A549 (cell line): ENCODE data around the gene PTPN13. TPM values are rescaled to one million over a fixed set of nuclear protein-coding genes. Genes with fewer than 3 reads are reported as not detected.
"Not testable (repeated sequence)": the region's sequence is repeated elsewhere in the genome, so short reads cannot be mapped to it uniquely, and the experiment has no call there.

ENCODE experiments used
- ATAC-seq, 2 experiments: fragments of 200-7000 bp in 1 of 2; fragments of >200 bp in 1 of 2; cut with Nextera tagmentation in 1 of 2; cut with Tn5 transposase in 1 of 2; 3 replicates each; pipeline versions ENCODE4 v1.8.0 to v1.9.1; 2018 to 2020; ENCODE audit warnings: mild to moderate bottlenecking in 1 of 2, moderate library complexity in 1 of 2
- CTCF ChIA-PET: fragments of 300-600 bp; sonication (Branson Sonifier 250); formaldehyde crosslinking; extraction: SDS; loops from one replicate; lab custom pipeline; 2021; ENCODE audit warnings: antibody characterized with exemption, inconsistent platforms; lab: Yijun Ruan, JAX
- POLR2A ChIA-PET: fragments of 350-600 bp; formaldehyde crosslinking; extraction: SDS; loops from one replicate; lab custom pipeline; 2021; ENCODE audit warnings: antibody characterized with exemption, inconsistent platforms; lab: Yijun Ruan, JAX
- DNase-seq, 2 experiments: peaks; one replicate each; pipeline versions ENCODE4 v3.0.0 to v3.0.0-alpha.2; 2011 to 2016; ENCODE audit warnings: low read depth in 1 of 2, low spot score in 1 of 2
- FAIRE-seq: peaks from 2 replicates; lab custom pipeline; 2011; peaks lifted over from hg19 to GRCh38; lab: Jason Lieb, UNC
- H3K27ac ChIP-seq, 2 experiments: fragments of >200 bp; sonication (Bioruptor Twin); formaldehyde crosslinking; 3 replicates each; pipeline ENCODE4 v1.5.1; 2016 to 2017
- H3K4me1 ChIP-seq: fragments of >200 bp; sonication (Bioruptor Twin); formaldehyde crosslinking; 3 replicates; pipeline ENCODE4 v1.6.1; 2016
- H3K4me2 ChIP-seq: fragments of >200 bp; sonication (Bioruptor Twin); formaldehyde crosslinking; 3 replicates; pipeline ENCODE4 v1.6.1; 2016
- H3K4me3 ChIP-seq: fragments of >200 bp; sonication (Bioruptor Twin); formaldehyde crosslinking; 3 replicates; pipeline ENCODE4 v1.5.1; 2016
- H3K9me3 ChIP-seq: fragments of >200 bp; sonication (Bioruptor Twin); formaldehyde crosslinking; 3 replicates; pipeline ENCODE4 v1.6.1; 2016
- CTCF ChIP-seq: fragments of >200 bp; sonication (Bioruptor Twin); formaldehyde crosslinking; IDR thresholded peaks from 3 replicates; pipeline ENCODE4 v1.5.1; 2016
- EHMT2 ChIP-seq: fragments of 200-600 bp; sonication (generic); IDR thresholded peaks from 2 replicates; pipeline ENCODE4 v1.6.1; 2016; ENCODE audit warnings: antibody characterized with exemption, low read depth, mild to moderate bottlenecking, moderate library complexity
- ELK1 ChIP-seq: fragments of 150-350 bp; IDR thresholded peaks from 2 replicates; pipeline ENCODE4 v1.6.1; 2014; ENCODE audit warnings: low read depth, mild to moderate bottlenecking, low read length
- FOSL2 ChIP-seq, 2 experiments: fragments of 450-650 bp in 1 of 2; fragments of >200 bp in 1 of 2; sonication (Bioruptor Twin) in 1 of 2; formaldehyde crosslinking; IDR thresholded peaks; 2 replicates each; pipeline versions ENCODE4 v1.5.0 to v1.6.1; 2016 to 2020; ENCODE audit warnings: mild to moderate bottlenecking in 1 of 2, moderate library complexity in 1 of 2
- HEYL ChIP-seq: fragments of 250-450 bp; sonication (Bioruptor Pico); IDR thresholded peaks from 2 replicates; pipeline ENCODE4 v1.8.0; 2021; ENCODE audit warnings: mild to moderate bottlenecking, moderate library complexity
- HOXA7 ChIP-seq: fragments of 250-450 bp; sonication (Bioruptor Pico); IDR thresholded peaks from 2 replicates; pipeline ENCODE4 v1.5.0; 2020; ENCODE audit warnings: mild to moderate bottlenecking, moderate library complexity
- HOXB13 ChIP-seq: fragments of 250-450 bp; sonication (Bioruptor Pico); IDR thresholded peaks from 2 replicates; pipeline ENCODE4 v1.5.0; 2020; ENCODE audit warnings: low read depth, mild to moderate bottlenecking, moderate library complexity
- JUN ChIP-seq, 2 experiments: fragments of >200 bp; sonication (Bioruptor Twin); formaldehyde crosslinking; IDR thresholded peaks; 2 replicates in 1 of 2; 3 replicates in 1 of 2; pipeline ENCODE4 v1.6.1; 2016 to 2017
- KDM1A ChIP-seq: fragments of 200-600 bp; sonication (generic); IDR thresholded peaks from 2 replicates; pipeline ENCODE4 v1.6.1; 2016; ENCODE audit warnings: low read depth, mild to moderate bottlenecking
- KDM5A ChIP-seq: fragments of 200-600 bp; sonication (generic); IDR thresholded peaks from 2 replicates; pipeline ENCODE4 v1.6.1; 2016; ENCODE audit warnings: antibody characterized with exemption, mild to moderate bottlenecking
- MYC ChIP-seq: IDR thresholded peaks from 2 replicates; pipeline ENCODE4 v1.6.1; 2012; ENCODE audit warnings: mild to moderate bottlenecking, inconsistent platforms, low read length, improper control_type of control experiment, borderline replicate concordance
- NFE2L2 ChIP-seq: fragments of 150-350 bp; conservative IDR thresholded peaks from 2 replicates; pipeline ENCODE4 v1.6.1; 2014; ENCODE audit warnings: low read length
- PHF8 ChIP-seq: fragments of 200-600 bp; sonication (generic); IDR thresholded peaks from 2 replicates; pipeline ENCODE4 v1.6.1; 2016; ENCODE audit warnings: low read depth, mild to moderate bottlenecking, antibody characterized with exemption, moderate library complexity, borderline replicate concordance
- RAD21 ChIP-seq, 2 experiments: fragments of >200 bp in 1 of 2; sonication (Bioruptor Twin) in 1 of 2; formaldehyde crosslinking in 1 of 2; IDR thresholded peaks in 1 of 2; conservative IDR thresholded peaks in 1 of 2; 2 replicates in 1 of 2; 3 replicates in 1 of 2; pipeline ENCODE4 v1.6.1; 2012 to 2018; ENCODE audit warnings: inconsistent platforms in 1 of 2
- RARB ChIP-seq: fragments of 250-450 bp; sonication (Bioruptor Pico); IDR thresholded peaks from 2 replicates; pipeline ENCODE4 v1.8.0; 2021; ENCODE audit warnings: mild to moderate bottlenecking, moderate library complexity
- RCOR1 ChIP-seq: fragments of 150-350 bp; IDR thresholded peaks from 2 replicates; pipeline ENCODE4 v1.6.1; 2014; ENCODE audit warnings: antibody characterized with exemption, low read length, low read depth
- TP53 ChIP-seq: fragments of 250-450 bp; sonication (Bioruptor Pico); IDR thresholded peaks from 2 replicates; pipeline ENCODE4 v1.5.0; 2021; ENCODE audit warnings: mild to moderate bottlenecking, moderate library complexity
- USF2 ChIP-seq: fragments of 450-650 bp; IDR thresholded peaks from 2 replicates; pipeline ENCODE4 v1.6.1; 2014; ENCODE audit warnings: antibody characterized with exemption
- ZFP36 ChIP-seq: fragments of 450-650 bp; IDR thresholded peaks from 2 replicates; pipeline ENCODE4 v1.6.1; 2014; ENCODE audit warnings: borderline replicate concordance; ENCODE audit not compliant: partially characterized antibody
- ZNF302 ChIP-seq: fragments of 250-450 bp; sonication (Bioruptor Pico); IDR thresholded peaks from 2 replicates; pipeline ENCODE4 v1.9.0; 2021; ENCODE audit warnings: inconsistent platforms, mild to moderate bottlenecking, moderate library complexity
- WGBS: methylation state at CpG from one replicate; pipeline ENCODE4 v1.1.6; 2017; ENCODE audit errors: missing lambda C conversion rate; 5-methylcytosine and 5-hydroxymethylcytosine counted together
- polyA plus RNA-seq, 4 experiments: library from polyadenylated mRNA; depleted of rRNA in 3 of 4; stranded (reverse); fragments of >200 nt; fragmentation: RNase III in 1 of 4; extraction: RNeasy Plus Mini Kit Qiagen cat#74134 plus additional on column Dnase treatment in 1 of 4; gene quantifications; 2 replicates in 3 of 4; 3 replicates in 1 of 4; pipeline ENCODE4 v1.2.3, GENCODE V29; 2011 to 2017

Gene PTPN13
- polyA plus RNA-seq, 2 of the 4 experiments (the other 2 are of a cell fraction) = 10.4 to 13.3 TPM

GRCh38 chr4:86652332-86652932 is 58.3 kb downstream of the PTPN13 start:
- H3K4me3 ChIP-seq = no peak overlapping the region
- H3K4me2 ChIP-seq = no peak overlapping the region
- ChIA-PET POLR2A (no interaction called here), CTCF (no interaction called here)
- 88% methylated on average over 1 of the region's 1 CpG for WGBS
- peaks cover 35% of the 10 kb centered on the region for H3K9me3 ChIP-seq
- DNase-seq (no peak), ATAC-seq (no peak), FAIRE-seq (no peak)
- H3K27ac ChIP-seq = no peak overlapping the region
- H3K4me1 ChIP-seq = no peaks in the 10 kb centered on the region
- TF ChIP-seq RARB (CRISPR knock-in tag) (no peak), MYC (no peak), FOSL2 (IDR thresholded peaks at IDR 0.05) (no peak), FOSL2 (CRISPR knock-in tag; IDR thresholded peaks at IDR 0.05) (no peak), ZNF302 (no peak), KDM1A (no peak), HOXA7 (CRISPR knock-in tag) (no peak), ELK1 (no peak), TP53 (CRISPR knock-in tag) (no peak), NFE2L2 (no peak), HEYL (CRISPR knock-in tag) (no peak), KDM5A (no peak), HOXB13 (CRISPR knock-in tag) (no peak), USF2 (no peak), PHF8 (no peak), RCOR1 (no peak), EHMT2 (no peak), ZFP36 (no peak), JUN (IDR thresholded peaks at IDR 0.05) (no peak), CTCF (no peak)

DNA sequence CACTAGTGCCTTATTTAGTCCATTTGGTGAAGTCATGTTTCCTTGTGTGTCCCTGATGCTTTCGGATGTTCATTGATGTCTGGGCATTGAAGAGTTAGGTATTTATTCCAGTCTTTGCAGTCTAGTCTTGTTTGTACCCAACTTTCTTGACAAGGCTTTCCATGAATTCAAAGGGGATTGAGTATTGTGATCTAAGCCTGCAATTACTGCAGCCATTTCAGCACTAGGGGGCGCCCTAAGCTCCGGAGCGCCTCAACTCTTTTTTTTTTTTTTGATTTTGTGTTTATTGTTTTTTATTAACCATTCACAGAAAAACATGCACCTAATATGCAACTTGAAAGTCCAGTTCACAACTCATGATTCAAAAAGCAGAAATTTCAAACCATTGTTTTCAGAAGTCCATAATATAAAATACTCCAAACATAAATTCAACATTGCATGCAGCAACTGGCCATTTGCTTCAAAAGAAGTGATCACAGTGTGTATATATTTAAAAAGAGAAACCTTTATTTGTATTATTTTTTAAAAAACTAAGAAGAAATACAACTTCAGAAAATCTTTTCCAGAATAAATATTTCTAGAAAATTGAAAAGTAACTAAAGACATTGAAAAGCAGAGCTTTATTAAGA is 59.2 kb downstream of the PTPN13 start:
- CTCF ChIA-PET = no interaction called here

GRCh38 chr4:86656781-86657180 is 62.7 kb downstream of the PTPN13 start:
- H3K4me2 ChIP-seq, H3K4me3 ChIP-seq, H3K27ac ChIP-seq, POLR2A ChIA-PET, CTCF ChIA-PET, FAIRE-seq, ATAC-seq, DNase-seq: not testable (repeated sequence)
- Histone ChIP-seq H3K9me3 (peaks cover 14% of the 10 kb centered on the region; the same call in 2 of the 3 replicates), H3K4me1 (peaks cover 13% of the 10 kb centered on the region; the same call in 2 of the 3 replicates)
- 100% methylated on average over 5 of the region's 10 CpGs for WGBS

More for the DNA sequence above, 59.2 kb downstream of the PTPN13 start:
- WGBS = 25% methylated on average over 4 of the region's 4 CpGs
- peak in 1 of 2 experiments; percentile 29 for DNase-seq
- peaks cover 33% of the 10 kb centered on the region for H3K9me3 ChIP-seq
- POLR2A ChIA-PET = no interaction called here
- no peak for FAIRE-seq
- H3K4me3 ChIP-seq = no peak overlapping the region
- ATAC-seq = no peak
- no peak for TF ChIP-seq ZNF302
- TF ChIP-seq CTCF = peak; percentile 19; the same call in 1 of the 3 replicates
- peak in 1 of 2 experiments; percentile 22; a peak in 1 of 5 replicates for TF ChIP-seq RAD21 (conservative IDR thresholded peaks at IDR 0.05 in 1 of 2, IDR thresholded peaks at IDR 0.05 in 1 of 2)
- H3K4me1 ChIP-seq = no peaks in the 10 kb centered on the region
- no peak overlapping the region for H3K27ac ChIP-seq
- no peak overlapping the region for H3K4me2 ChIP-seq
